B cell (primary cell): ENCODE measurements around the gene NR3C2. TPM values are rescaled to one million over a fixed set of nuclear protein-coding genes. Genes with fewer than 3 reads are reported as not detected.

ENCODE experiments used
- ATAC-seq: fragments of 200-7000 bp; cut with Tn5 transposase; one replicate; pipeline ENCODE4 v1.10.0; 2021; ENCODE audit warnings: low read depth, mild to moderate bottlenecking, moderate number of reproducible peaks, moderate library complexity
- CTCF ChIA-PET: fragments of 350-600 bp; sonication (Branson Sonifier 250); formaldehyde crosslinking; loops from one replicate; lab custom pipeline; 2021; ENCODE audit warnings: antibody characterized with exemption, inconsistent platforms; lab: Charles Lee
- POLR2A ChIA-PET: fragments of 350-600 bp; sonication (Branson Sonifier 250); formaldehyde crosslinking; loops from one replicate; lab custom pipeline; 2021; ENCODE audit warnings: antibody characterized with exemption; lab: Charles Lee
- DNase-seq: peaks from one replicate; pipeline ENCODE4 v3.0.0; 2013
- H2AFZ ChIP-seq: 2 replicates; pipeline ENCODE4 v1.6.1; 2012; ENCODE audit warnings: mild to moderate bottlenecking, low read depth, low read length; ENCODE audit not compliant: insufficient read depth, poor library complexity, severe bottlenecking
- H3K27ac ChIP-seq, 2 donors: 1 replicate in 1 of 2; 2 replicates in 1 of 2; pipeline ENCODE4 v1.5.1; 2012 to 2013; ENCODE audit warnings: low read length in 2 of 2, mild to moderate bottlenecking in 2 of 2, moderate library complexity in 1 of 2
- H3K27me3 ChIP-seq, 4 experiments: fragments of 200-600 bp in 1 of 4; sonication (generic) in 1 of 4; replicated peaks in 1 of 4; 1 replicate in 2 of 4; 2 replicates in 2 of 4; pipeline versions ENCODE4 v1.6.1 to v1.7.0; 2013 to 2016; ENCODE audit warnings: low read length in 3 of 4, mild to moderate bottlenecking in 2 of 4, mixed read lengths in 1 of 4, moderate library complexity in 1 of 4; ENCODE audit not compliant: insufficient read depth in 4 of 4, control insufficient read depth in 3 of 4; ENCODE audit errors: control extremely low read depth in 1 of 4
- H3K36me3 ChIP-seq, 2 experiments: replicated peaks in 1 of 2; 1 replicate in 1 of 2; 2 replicates in 1 of 2; pipeline versions ENCODE4 v1.6.1 to v1.7.1; 2013; ENCODE audit warnings: low read length in 1 of 2; ENCODE audit not compliant: insufficient read depth in 2 of 2, control insufficient read depth in 1 of 2; ENCODE audit errors: control extremely low read depth in 1 of 2, extremely low read depth in 1 of 2
- H3K4me1 ChIP-seq, 2 donors: fragments of 200-600 bp in 1 of 2; sonication (generic) in 1 of 2; 1 replicate in 1 of 2; 2 replicates in 1 of 2; pipeline versions ENCODE4 v1.5.1 to v1.6.1; 2013 to 2017; ENCODE audit warnings: low read length in 2 of 2; ENCODE audit not compliant: control insufficient read depth in 2 of 2, insufficient read depth in 2 of 2
- H3K4me2 ChIP-seq: replicated peaks from 2 replicates; pipeline ENCODE3; 2012; ENCODE audit warnings: mild to moderate bottlenecking, low read depth, low read length; ENCODE audit not compliant: poor library complexity, severe bottlenecking
- H3K4me3 ChIP-seq, 5 experiments: fragments of 200-600 bp in 1 of 5; sonication (generic) in 1 of 5; 1 replicate in 3 of 5; 2 replicates in 2 of 5; pipeline versions ENCODE4 v1.5.1 to v1.7.0; 2011 to 2016; ENCODE audit warnings: low read length in 4 of 5, mild to moderate bottlenecking in 4 of 5, low read depth in 2 of 5, control low read depth in 1 of 5, moderate library complexity in 1 of 5; ENCODE audit not compliant: insufficient read depth in 1 of 5; ENCODE audit errors: control extremely low read depth in 1 of 5, extremely low read depth in 1 of 5
- H3K79me2 ChIP-seq: fragments of 200-600 bp; sonication (generic); one replicate; pipeline ENCODE4 v1.6.0; 2016; ENCODE audit warnings: low read length; ENCODE audit not compliant: control insufficient read depth, insufficient read depth
- H3K9ac ChIP-seq: fragments of 200-600 bp; sonication (generic); 2 replicates; pipeline ENCODE4 v1.6.1; 2017; ENCODE audit warnings: mild to moderate bottlenecking, low read length, moderate library complexity
- H3K9me3 ChIP-seq, 3 donors: one replicate each; pipeline versions ENCODE4 v1.6.1 to v1.7.1; 2013; ENCODE audit warnings: low read length in 2 of 3; ENCODE audit not compliant: control insufficient read depth in 2 of 3, insufficient read depth in 1 of 3; ENCODE audit errors: control extremely low read depth in 1 of 3
- H4K20me1 ChIP-seq: 2 replicates; pipeline ENCODE4 v1.6.0; 2012; ENCODE audit warnings: mild to moderate bottlenecking, low read length; ENCODE audit not compliant: insufficient read depth, control insufficient read depth, poor library complexity, severe bottlenecking
- H3K27ac Mint-ChIP-seq: one replicate; pipeline ENCODE4 v1.8.0; 2021; ENCODE audit warnings: mixed read lengths
- H3K27me3 Mint-ChIP-seq: one replicate; pipeline ENCODE4 v1.8.0; 2021; ENCODE audit warnings: mixed read lengths
- H3K4me1 Mint-ChIP-seq: one replicate; pipeline ENCODE4 v1.8.0; 2021; ENCODE audit warnings: mixed read lengths
- H3K4me3 Mint-ChIP-seq: one replicate; pipeline ENCODE4 v1.8.0; 2021; ENCODE audit warnings: mixed read lengths
- H3K9me3 Mint-ChIP-seq: one replicate; pipeline ENCODE4 v1.8.0; 2022; ENCODE audit warnings: mixed read lengths; ENCODE audit not compliant: insufficient read depth
- CTCF ChIP-seq: fragments of 200-600 bp; IDR thresholded peaks from one replicate; pipeline ENCODE4 v1.8.0; 2022; ENCODE audit warnings: antibody characterized with exemption, mild to moderate bottlenecking
- EZH2 ChIP-seq: IDR thresholded peaks from 2 replicates; pipeline ENCODE4 v1.6.1; 2012; ENCODE audit warnings: borderline replicate concordance, low read depth, mild to moderate bottlenecking, moderate library complexity, low read length; ENCODE audit not compliant: insufficient read depth, poor library complexity, severe bottlenecking
- WGBS: methylation state at CpG from one replicate; pipeline ENCODE4 v1.1.5; 2013; ENCODE audit warnings: missing lambda C conversion rate; ENCODE audit not compliant: insufficient coverage; 5-methylcytosine and 5-hydroxymethylcytosine counted together
- intact Hi-C: fragments of 100-400 bp; cut with micrococcal nuclease; formaldehyde crosslinking; loops from one replicate; pipeline ENCODE4 v1.10.0; 2022
- polyA plus RNA-seq: library from polyadenylated mRNA; depleted of rRNA; stranded (reverse); fragments of >200 nt; gene quantifications from 2 replicates; pipeline ENCODE4 v1.2.3, GENCODE V29; 2012
- total RNA-seq, 2 donors: library from RNA; stranded (reverse); fragments of 120-200 nt in 1 of 2; gene quantifications; 1 replicate in 1 of 2; 2 replicates in 1 of 2; pipeline versions ENCODE4 v1.2.3 to v1.2.4, GENCODE V29; 2013 to 2022

NR3C2 gene
- total and polyA plus RNA-seq, 2 donors (not counting 1 experiment from before 2014, with no cell fraction given), result 6.7 to 19.3 TPM

DNA sequence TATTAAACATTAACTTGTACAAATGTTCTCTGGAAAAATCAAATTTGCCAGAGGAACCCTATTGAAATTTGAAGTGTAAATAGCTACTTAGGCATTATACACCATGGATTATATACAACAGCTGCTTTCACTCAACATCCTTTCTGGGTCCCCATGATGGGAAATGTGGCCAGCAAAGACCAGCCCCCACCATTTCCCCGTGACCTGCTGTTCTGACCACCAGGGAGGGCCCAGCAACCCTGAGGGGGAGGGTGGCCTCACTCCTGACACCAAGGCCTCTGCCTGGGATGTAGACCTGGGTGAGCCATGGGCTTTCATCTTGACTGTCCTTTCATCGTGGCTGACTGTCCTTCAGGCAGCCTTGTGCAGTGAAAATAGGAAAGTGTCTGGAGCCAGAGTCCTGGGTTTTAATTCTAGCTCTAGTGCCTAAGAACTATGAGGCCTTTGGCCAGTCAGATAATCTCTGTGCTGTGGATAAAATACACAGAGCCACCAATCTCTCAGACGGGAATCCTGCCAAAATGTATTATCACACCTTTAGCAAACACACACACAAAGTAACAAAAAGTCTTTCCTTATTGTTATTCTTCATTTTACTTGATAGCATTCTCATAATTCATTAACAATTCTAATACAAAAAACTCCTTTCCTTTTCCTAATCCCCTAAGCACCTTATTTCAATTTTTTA lies 45.1 kb downstream of the NR3C2 start:
- Histone ChIP-seq H3K27ac (no peak overlapping the region), H3K79me2 (no peaks in the 10 kb centered on the region), H3K9me3 (no peaks in the 10 kb centered on the region), H3K27me3 (no peaks in the 10 kb centered on the region), H4K20me1 (no peaks in the 10 kb centered on the region), H3K9ac (no peak overlapping the region), H3K4me1 (no peaks in the 10 kb centered on the region), H3K36me3 (no peaks in the 10 kb centered on the region), H3K4me3 (no peak overlapping the region), H2AFZ (no peak overlapping the region), H3K4me2 (no peak overlapping the region)
- TF ChIP-seq EZH2 (no peak), CTCF (no peak)
- DNase-seq (no peak), ATAC-seq (no peak)
- Mint-ChIP-seq H3K27me3 (no peaks in the 10 kb centered on the region), H3K4me3 (no peak overlapping the region), H3K27ac (no peak overlapping the region), H3K9me3 (no peaks in the 10 kb centered on the region), H3K4me1 (peaks cover 5% of the 10 kb centered on the region)
- intact Hi-C loops, result no loop called here
- WGBS, result 100% methylated on average over 2 of the region's 3 CpGs
- ChIA-PET CTCF (no interaction called here), POLR2A (no interaction called here)

DNA sequence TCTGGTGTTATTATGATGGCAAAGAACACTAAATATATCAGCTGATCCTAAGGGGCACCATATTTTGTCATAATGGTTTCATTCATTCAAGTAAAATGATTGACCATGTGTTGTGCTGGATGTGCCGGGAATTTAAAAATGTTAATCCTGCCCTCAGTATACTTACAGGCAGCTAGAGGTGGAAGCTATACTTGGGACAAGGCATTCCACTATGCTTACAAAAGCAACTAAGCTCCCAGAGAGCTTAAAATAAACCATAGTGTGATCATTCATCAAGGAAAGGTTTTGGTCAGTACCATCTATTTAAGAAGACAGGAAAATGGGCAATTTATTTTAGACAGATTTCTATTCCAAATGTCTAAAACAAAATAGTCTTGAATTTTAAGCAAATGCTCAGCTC lies 46.4 kb downstream of the NR3C2 start:
- ChIA-PET CTCF (no interaction called here), POLR2A (no interaction called here)
- H3K9me3 Mint-ChIP-seq, result no peaks in the 10 kb centered on the region
- Histone ChIP-seq H3K36me3 (no peaks in the 10 kb centered on the region), H3K4me3 (no peak overlapping the region), H3K9ac (no peak overlapping the region), H3K9me3 (no peaks in the 10 kb centered on the region), H2AFZ (no peak overlapping the region), H3K79me2 (no peaks in the 10 kb centered on the region), H3K27me3 (no peaks in the 10 kb centered on the region), H3K27ac (no peak overlapping the region), H3K4me1 (no peaks in the 10 kb centered on the region), H4K20me1 (no peaks in the 10 kb centered on the region), H3K4me2 (no peak overlapping the region)
- DNase-seq, result no peak
- no peak overlapping the region for H3K4me3 Mint-ChIP-seq
- no peak for ATAC-seq
- H3K4me1 Mint-ChIP-seq, result peaks cover 5% of the 10 kb centered on the region
- intact Hi-C loops, result no loop called here
- TF ChIP-seq CTCF, result no peak
- TF ChIP-seq EZH2, result no peak
- no peaks in the 10 kb centered on the region for H3K27me3 Mint-ChIP-seq
- no CpG with 5 or more reads among the region's 1 CpG for WGBS
- H3K27ac Mint-ChIP-seq, result no peak overlapping the region
